HG03060 (cell line): Measurements from ENCODE around the gene ACOT9.
A peak's percentile ranks its signal among the peaks of the same experiment; 100 is the strongest.
"Not testable (repeated sequence)": the region's sequence is repeated elsewhere in the genome, so short reads cannot be mapped to it uniquely, and the experiment has no call there.

Experiments used
- ATAC-seq: cut with Tn5 transposase; IDR thresholded peaks from one replicate; pipeline ENCODE4 v1.9.1; 2021; ENCODE audit warnings: low read depth, moderate number of reproducible peaks; ENCODE audit not compliant: unreplicated experiment

ACOT9 gene

GRCh38 chrX:23705235-23705634 lies 37.8 kb downstream of the ACOT9 start:
- ATAC-seq = no peak

- ATAC-seq = no peak
Observed at GRCh38 chrX:23704673-23705206, 38.3 kb downstream of the ACOT9 start.

GRCh38 chrX:23699636-23700194 lies 43.4 kb downstream of the ACOT9 start:
- no peak for ATAC-seq

GRCh38 chrX:23694606-23695005 lies 48.5 kb downstream of the ACOT9 start:
- no peak for ATAC-seq

GRCh38 chrX:23692166-23692565 lies 50.9 kb downstream of the ACOT9 start:
- no peak for ATAC-seq

- not testable (repeated sequence) for ATAC-seq
Observed at GRCh38 chrX:23676486-23676885, 66.6 kb downstream of the ACOT9 start.

- no peak for ATAC-seq
Observed at GRCh38 chrX:23673108-23673507, 70.0 kb downstream of the ACOT9 start.

GRCh38 chrX:23670528-23670927 lies 72.5 kb downstream of the ACOT9 start:
- no peak for ATAC-seq

- no peak for ATAC-seq
Observed at GRCh38 chrX:23668335-23668734, 74.7 kb downstream of the ACOT9 start.

GRCh38 chrX:23667239-23668177 lies 75.6 kb downstream of the ACOT9 start, which contains the start of gene PRDX4:
TSS of gene PRDX4 (plus strand) at chrX:23667493. CDS start at chrX:23667571, 78 bp downstream.
- ATAC-seq = peak; percentile 30

- no peak for ATAC-seq
Observed at GRCh38 chrX:23666282-23666681, 76.8 kb downstream of the ACOT9 start.

GRCh38 chrX:23664496-23664895 lies 78.6 kb downstream of the ACOT9 start:
- no peak for ATAC-seq

- peak; percentile 39 for ATAC-seq
Observed at GRCh38 chrX:23662853-23663252, 80.2 kb downstream of the ACOT9 start.

- ATAC-seq = peak; percentile 36
Observed at GRCh38 chrX:23662187-23662586, 80.9 kb downstream of the ACOT9 start.

- ATAC-seq = no peak
Observed at GRCh38 chrX:23661671-23662070, 81.4 kb downstream of the ACOT9 start.

- ATAC-seq = no peak
Observed at GRCh38 chrX:23660766-23661132, 82.3 kb downstream of the ACOT9 start.

GRCh38 chrX:23660083-23660765 lies 82.9 kb downstream of the ACOT9 start:
- ATAC-seq = not testable (repeated sequence)

- no peak for ATAC-seq
Observed at GRCh38 chrX:23659339-23659738, 83.7 kb downstream of the ACOT9 start.

GRCh38 chrX:23656684-23657083 lies 86.4 kb downstream of the ACOT9 start:
- no peak for ATAC-seq

GRCh38 chrX:23656091-23656490 lies 87.0 kb downstream of the ACOT9 start:
- ATAC-seq = no peak
